GM19035 (cell line): ENCODE results near the gene SPARCL1.
"Not testable (repeated sequence)": the region's sequence is repeated elsewhere in the genome, so short reads cannot be mapped to it uniquely, and the experiment has no call there.

Experiments
- ATAC-seq: cut with Tn5 transposase; IDR thresholded peaks from one replicate; pipeline ENCODE4 v1.9.1; 2021; ENCODE audit not compliant: unreplicated experiment

The SPARCL1 gene

DNA sequence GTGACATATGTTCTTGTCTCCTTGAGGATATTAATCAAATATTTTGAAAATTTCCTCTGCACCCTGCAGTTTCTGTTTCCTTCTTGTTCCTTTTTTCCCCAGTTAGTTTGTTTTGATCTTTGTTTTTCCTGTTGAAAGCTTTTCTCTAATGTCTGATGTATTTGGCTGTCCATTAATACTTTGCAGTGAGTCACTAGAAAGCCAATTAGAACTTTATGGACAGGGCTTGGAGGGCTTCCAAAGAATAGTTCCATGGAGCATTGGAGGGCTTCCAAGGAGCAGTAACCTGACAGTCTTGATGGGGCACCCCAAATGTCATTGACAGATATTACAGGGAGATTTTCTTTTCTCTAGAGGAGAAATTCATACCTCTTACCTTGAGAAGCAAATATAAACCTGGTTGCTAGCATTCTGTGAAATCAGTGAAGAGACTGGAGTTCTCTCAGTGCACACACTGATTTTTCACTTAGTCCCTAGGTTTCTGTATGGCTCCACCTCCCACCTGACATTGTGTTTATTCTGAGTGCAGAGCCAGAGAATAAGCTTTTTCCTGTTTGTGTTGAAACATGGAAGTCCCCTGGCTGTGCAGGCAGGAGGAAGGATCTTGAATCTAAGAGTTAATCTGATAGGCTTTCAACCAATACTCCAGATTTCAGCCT is 26.5 kb downstream of the SPARCL1 start:
- no peak for ATAC-seq

DNA sequence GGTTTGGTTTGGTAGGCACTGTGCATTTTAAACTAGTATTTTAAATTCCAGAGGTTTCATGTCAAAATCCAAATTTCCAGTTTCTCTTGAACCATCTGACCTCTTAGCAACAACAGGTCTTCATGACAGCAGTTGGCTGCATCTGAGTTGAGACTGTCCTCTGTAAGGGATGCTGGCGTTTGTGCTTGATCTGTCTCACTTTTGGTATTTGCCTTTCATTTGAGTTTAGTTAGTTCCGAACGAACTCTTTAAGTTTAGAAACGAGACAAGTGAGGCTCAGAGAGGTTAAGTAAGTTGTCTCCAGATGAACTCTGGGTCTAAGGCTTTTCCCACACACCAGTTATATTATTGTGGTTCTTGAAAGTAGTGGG is 29.1 kb downstream of the SPARCL1 start:
- ATAC-seq: peak; percentile 46

GRCh38 chr4:87499403-87500091 is 29.6 kb downstream of the SPARCL1 start:
- peak; percentile 81 for ATAC-seq

GRCh38 chr4:87498446-87498900 is 30.7 kb downstream of the SPARCL1 start:
- ATAC-seq: peak; percentile 43

DNA sequence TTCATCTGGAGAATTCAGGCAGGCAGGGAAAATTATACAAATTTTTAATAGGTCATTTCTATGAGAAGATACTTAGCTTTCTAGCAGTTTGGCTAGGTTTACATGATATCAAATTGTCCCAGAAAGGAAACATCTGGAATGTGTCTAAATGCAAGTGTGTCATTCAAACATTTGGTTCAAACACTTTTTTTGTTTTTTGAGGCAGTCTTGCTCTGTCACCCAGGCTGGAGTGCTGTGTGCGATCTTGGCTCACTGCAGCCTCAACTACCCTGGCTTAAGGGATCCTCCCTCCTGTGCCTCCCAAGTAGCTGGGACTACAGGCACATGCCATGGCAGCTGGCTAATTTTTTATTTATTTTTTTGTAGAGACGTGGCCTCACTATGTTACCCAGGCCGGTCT is 31.6 kb downstream of the SPARCL1 start:
- ATAC-seq: no peak

GRCh38 chr4:87497159-87497558 is 32.0 kb downstream of the SPARCL1 start:
- ATAC-seq: no peak

DNA sequence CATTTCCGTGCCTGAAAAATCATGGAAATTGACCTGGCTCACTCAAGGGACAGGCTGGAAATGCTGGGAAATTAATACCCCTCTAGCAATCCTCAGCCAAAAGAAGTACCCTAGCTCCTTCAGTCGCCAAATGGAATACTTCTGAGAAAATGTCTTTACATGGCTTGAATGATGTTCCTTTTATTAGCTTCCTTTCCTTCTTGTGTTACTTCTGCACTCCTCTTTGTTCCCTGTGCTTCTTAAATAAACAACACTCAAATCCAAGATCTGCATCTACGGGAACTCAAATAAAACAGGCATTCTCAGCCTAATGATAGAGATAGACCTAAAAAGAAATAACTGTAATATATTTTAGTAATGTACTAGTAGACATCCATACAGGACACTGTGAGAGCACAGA is 36.1 kb downstream of the SPARCL1 start:
- no peak for ATAC-seq

GRCh38 chr4:87491851-87492250 is 37.3 kb downstream of the SPARCL1 start:
- not testable (repeated sequence) for ATAC-seq

GRCh38 chr4:87491436-87491835 is 37.7 kb downstream of the SPARCL1 start:
- ATAC-seq: no peak

DNA sequence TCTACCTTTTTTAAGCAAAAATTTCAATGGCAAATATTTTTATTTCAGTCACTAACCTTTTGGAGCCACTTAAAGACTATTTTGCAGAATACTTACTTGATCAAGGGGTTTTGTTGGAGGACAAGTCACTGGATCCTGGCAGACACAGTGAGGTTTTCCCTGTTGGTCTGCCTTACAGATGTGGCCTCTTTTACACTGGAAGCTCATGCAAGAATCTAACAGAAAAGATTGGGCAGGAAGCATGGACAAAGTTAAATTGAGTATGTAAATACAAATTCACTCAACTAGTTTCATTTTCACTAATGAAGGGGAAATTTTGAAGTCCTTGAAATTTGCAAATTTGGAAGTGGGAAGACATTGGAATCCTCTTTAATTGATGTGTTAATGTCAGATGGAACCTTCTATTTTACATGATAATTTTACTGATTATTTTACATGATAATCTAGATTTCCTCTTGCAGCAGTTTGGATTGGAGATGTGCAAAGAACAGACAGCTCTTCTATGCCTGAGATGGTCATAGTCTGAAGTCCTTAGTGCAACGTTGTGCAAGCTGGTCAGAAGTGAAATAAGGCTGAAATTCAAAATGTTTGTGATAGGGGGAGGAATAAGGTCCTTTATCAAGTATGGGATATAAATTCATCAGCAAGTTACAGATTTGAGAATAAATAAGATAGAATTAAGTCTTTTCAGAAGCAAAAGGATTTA is 38.4 kb downstream of the SPARCL1 start:
- ATAC-seq: no peak

GRCh38 chr4:87489678-87490077 is 39.5 kb downstream of the SPARCL1 start:
- ATAC-seq: no peak

GRCh38 chr4:87488666-87489065 is 40.5 kb downstream of the SPARCL1 start:
- ATAC-seq: not testable (repeated sequence)

DNA sequence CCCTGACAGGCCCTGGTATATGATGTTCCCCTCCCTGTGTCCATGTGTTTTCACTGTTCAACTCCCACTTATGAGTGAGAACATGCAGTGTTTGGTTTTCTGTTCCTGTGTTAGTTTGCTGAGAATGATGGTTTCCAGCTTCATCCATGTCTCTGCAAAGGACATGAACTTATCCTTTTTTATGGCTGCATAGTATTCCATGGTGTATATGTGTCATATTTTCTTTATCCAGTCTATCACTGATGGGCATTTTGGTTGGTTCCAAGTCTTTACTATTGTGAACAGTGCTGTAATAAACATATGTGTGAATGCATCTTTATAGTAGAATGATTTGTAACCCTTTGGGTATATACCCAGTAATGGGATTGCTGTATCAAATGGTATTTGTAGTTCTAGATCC is 45.9 kb downstream of the SPARCL1 start:
- not testable (repeated sequence) for ATAC-seq

- ATAC-seq: no peak
These were observed 47.8 kb downstream of the SPARCL1 start for GRCh38 chr4:87481377-87481776.

- ATAC-seq: no peak
These were observed 50.4 kb downstream of the SPARCL1 start for GRCh38 chr4:87478732-87479250.

GRCh38 chr4:87476934-87477333 is 52.2 kb downstream of the SPARCL1 start:
- no peak for ATAC-seq

DNA sequence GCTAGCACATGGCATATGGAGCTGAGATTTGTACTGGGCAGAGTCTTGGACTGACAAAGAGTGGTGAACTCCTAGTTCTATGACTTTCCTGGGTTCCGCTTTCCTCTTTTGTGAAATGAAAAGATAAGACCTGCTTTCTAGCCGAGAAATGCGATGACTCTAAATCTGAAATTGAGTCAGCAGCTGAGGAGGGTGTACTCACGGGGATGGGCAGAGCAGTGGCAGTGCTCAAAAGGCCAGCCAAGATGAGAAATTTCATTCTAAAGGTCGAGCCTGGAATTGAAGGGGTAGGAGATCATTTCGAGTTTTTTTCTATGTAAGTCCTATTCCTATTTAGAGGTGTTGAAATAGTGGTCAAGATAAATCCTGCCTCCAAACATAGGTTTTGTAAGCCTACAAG is 59.8 kb downstream of the SPARCL1 start:
- no peak for ATAC-seq

DNA sequence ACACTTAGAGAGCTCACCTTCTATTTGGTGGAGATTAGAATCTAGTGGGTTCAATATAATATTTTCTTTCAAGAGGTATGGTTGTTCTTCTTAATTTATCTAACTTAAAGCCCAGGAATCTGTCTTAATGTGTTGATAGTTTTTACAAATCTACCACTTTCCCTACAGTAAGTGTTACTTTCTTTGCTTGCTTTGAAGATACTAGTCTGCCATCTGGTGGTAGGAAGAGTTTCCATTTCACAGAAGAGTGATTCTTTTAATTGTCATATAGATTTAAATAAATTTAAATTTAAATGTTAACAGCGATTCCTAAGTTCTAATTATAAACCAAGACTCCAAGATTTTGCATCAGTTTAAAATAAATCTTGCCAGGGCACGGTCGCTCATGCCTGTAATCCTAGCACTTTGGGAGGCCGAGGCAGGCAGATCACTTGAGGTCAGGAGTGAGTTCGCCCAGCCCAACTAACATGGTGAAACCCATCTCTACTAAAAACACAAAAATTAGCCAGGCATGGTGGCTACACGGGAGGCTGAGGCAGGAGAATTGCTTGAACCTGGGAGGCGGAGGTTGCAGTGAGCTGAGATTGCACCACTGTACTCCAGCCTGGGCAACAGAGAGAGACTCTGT is 63.3 kb downstream of the SPARCL1 start:
- ATAC-seq: peak; percentile 55

GRCh38 chr4:87462102-87462501 is 67.1 kb downstream of the SPARCL1 start:
- no peak for ATAC-seq

- ATAC-seq: no peak
These were observed 67.9 kb downstream of the SPARCL1 start for GRCh38 chr4:87461281-87461700.

DNA sequence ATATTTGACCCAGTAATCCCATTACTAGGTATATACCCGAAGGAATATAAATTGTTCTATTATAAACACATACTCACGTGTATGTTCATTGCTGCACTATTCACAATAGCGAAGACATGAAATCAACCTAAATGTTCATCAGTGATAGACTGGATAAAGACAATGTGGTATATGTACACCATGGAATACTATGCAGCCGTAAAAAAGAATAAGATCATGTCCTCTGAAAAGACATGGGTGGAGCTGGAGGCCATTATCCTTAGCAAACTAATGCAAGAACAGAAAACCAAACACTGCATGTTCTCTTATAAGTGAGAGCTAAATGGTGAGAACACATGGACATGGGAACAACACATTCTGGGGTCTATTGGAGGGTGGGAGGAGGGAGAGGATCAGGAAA is 70.3 kb downstream of the SPARCL1 start:
- no peak for ATAC-seq
